OCI-LY3 (cell line): ENCODE results near the gene NUS1.

ENCODE experiments used
- CTCF ChIP-seq: fragments of 200-600, 300-600 bp; sonication (generic); IDR thresholded peaks from 2 replicates; pipeline ENCODE4 v1.5.1; 2014; ENCODE audit warnings: antibody characterized with exemption, low read length, low read depth
- EZH2phosphoT487 ChIP-seq: fragments of 200-600 bp; shearing (Covaris generic); IDR thresholded peaks from 2 replicates; pipeline ENCODE4 v1.6.1; 2018; ENCODE audit warnings: antibody characterized with exemption, mixed run types, low read depth

- no peak for TF ChIP-seq CTCF
- no peak for TF ChIP-seq EZH2phosphoT487
Observed at GRCh38 chr6:117676577-117677218, 1.4 kb downstream of the NUS1 start.
